Glutamatergic neuron (in vitro differentiated cells): ENCODE data around the gene FMN1. TPM values are rescaled to one million over a fixed set of nuclear protein-coding genes. Genes with fewer than 3 reads are reported as not detected.

Source experiments
- DNase-seq: peaks from one replicate; pipeline ENCODE4 v3.0.0; 2022
- H3K27ac Mint-ChIP-seq: one replicate; pipeline ENCODE4 v1.8.0; 2020; ENCODE audit warnings: mild to moderate bottlenecking, mixed read lengths, inconsistent platforms; ENCODE audit not compliant: unreplicated experiment
- H3K27me3 Mint-ChIP-seq: one replicate; pipeline ENCODE4 v1.8.0; 2020; ENCODE audit warnings: mild to moderate bottlenecking, moderate library complexity, mixed read lengths, inconsistent platforms; ENCODE audit not compliant: unreplicated experiment
- H3K36me3 Mint-ChIP-seq: one replicate; pipeline ENCODE4 v1.8.0; 2020; ENCODE audit warnings: mild to moderate bottlenecking, mixed read lengths, inconsistent platforms; ENCODE audit not compliant: unreplicated experiment
- H3K4me1 Mint-ChIP-seq: one replicate; pipeline ENCODE4 v1.8.0; 2020; ENCODE audit warnings: mild to moderate bottlenecking, low read depth, mixed read lengths, inconsistent platforms; ENCODE audit not compliant: unreplicated experiment
- H3K4me3 Mint-ChIP-seq: one replicate; pipeline ENCODE4 v1.8.0; 2020; ENCODE audit warnings: mild to moderate bottlenecking, mixed read lengths, inconsistent platforms; ENCODE audit not compliant: unreplicated experiment
- H3K9me3 Mint-ChIP-seq: one replicate; pipeline ENCODE4 v1.8.0; 2020; ENCODE audit warnings: mild to moderate bottlenecking, moderate library complexity, mixed read lengths, inconsistent platforms; ENCODE audit not compliant: unreplicated experiment
- CTCF ChIP-seq: fragments of 200-600 bp; sonication (generic); IDR thresholded peaks from one replicate; pipeline ENCODE4 v1.5.0; 2021; ENCODE audit not compliant: partially characterized antibody, unreplicated experiment
- total RNA-seq: library from RNA; stranded (reverse); fragmentation: NEBNext Ultra II Directional; extraction: Animal tissue kit (Norgen Biotek cat#: 25700); gene quantifications from one replicate; pipeline ENCODE4 v1.2.1, GENCODE V29; 2021; ENCODE audit not compliant: unreplicated experiment

The FMN1 gene
- total RNA-seq, 1 donor from 2014 or later: 1.1 TPM

DNA sequence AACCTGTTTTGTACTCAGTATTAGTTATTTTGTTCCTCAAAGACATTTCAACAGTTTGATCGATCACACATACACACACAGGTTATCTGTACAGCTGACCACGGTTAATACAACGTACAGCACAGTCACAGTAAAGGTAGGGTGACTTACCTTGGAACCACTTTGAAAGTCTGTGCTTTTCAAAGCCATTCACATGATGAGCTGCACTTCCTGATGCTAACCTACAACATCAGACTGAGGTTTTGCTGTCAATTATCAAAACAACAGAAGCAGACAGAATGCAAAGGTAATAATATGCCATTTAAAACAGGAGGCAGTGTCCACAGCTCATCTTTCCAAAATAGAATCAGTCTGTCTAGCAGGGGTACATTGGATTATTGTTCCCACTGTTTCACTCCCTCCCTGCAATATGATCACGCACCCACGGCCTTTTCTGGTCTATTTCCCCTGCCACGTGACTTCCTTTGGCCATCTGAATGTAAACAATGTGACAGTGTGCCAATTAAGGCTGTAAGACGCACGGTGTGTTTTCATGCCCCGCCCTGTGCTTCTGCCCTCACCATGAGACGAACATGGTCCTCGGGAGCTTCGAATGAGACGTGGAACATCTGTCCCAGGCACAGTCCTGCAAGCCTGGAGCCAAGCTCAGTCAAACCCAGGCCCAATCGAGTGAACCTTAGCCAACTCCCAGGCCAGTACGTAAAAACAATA is 102.4 kb downstream of the FMN1 start:
- no peak for DNase-seq
- TF ChIP-seq CTCF: no peak
- Mint-ChIP-seq H3K4me1 (peaks cover 14% of the 10 kb centered on the region), H3K36me3 (no peaks in the 10 kb centered on the region), H3K27ac (peak overlapping the region; percentile 64), H3K4me3 (no peak overlapping the region), H3K9me3 (no peaks in the 10 kb centered on the region), H3K27me3 (no peaks in the 10 kb centered on the region)

- no peaks in the 10 kb centered on the region for H3K27me3 Mint-ChIP-seq
- H3K27ac Mint-ChIP-seq: no peak overlapping the region
- peaks cover 14% of the 10 kb centered on the region for H3K4me1 Mint-ChIP-seq
- H3K36me3 Mint-ChIP-seq: no peaks in the 10 kb centered on the region
- no peak overlapping the region for H3K4me3 Mint-ChIP-seq
- H3K9me3 Mint-ChIP-seq: no peaks in the 10 kb centered on the region
- no peak for DNase-seq
- TF ChIP-seq CTCF: no peak
Observed at GRCh38 chr15:33089878-33090757, 104.4 kb downstream of the FMN1 start.

- H3K4me3 Mint-ChIP-seq: no peak overlapping the region
- H3K27me3 Mint-ChIP-seq: no peaks in the 10 kb centered on the region
- no peaks in the 10 kb centered on the region for H3K9me3 Mint-ChIP-seq
Observed at GRCh38 chr15:33089165-33089877, 105.2 kb downstream of the FMN1 start.

GRCh38 chr15:33086500-33087121 is 107.9 kb downstream of the FMN1 start:
- DNase-seq: no peak
- H3K4me1 Mint-ChIP-seq: no peaks in the 10 kb centered on the region

More at GRCh38 chr15:33089165-33089877, 105.2 kb downstream of the FMN1 start:
- DNase-seq: no peak
- no peak for TF ChIP-seq CTCF
- H3K36me3 Mint-ChIP-seq: no peaks in the 10 kb centered on the region
- H3K4me1 Mint-ChIP-seq: peaks cover 14% of the 10 kb centered on the region
- no peak overlapping the region for H3K27ac Mint-ChIP-seq

More at GRCh38 chr15:33086500-33087121, 107.9 kb downstream of the FMN1 start:
- no peaks in the 10 kb centered on the region for H3K9me3 Mint-ChIP-seq
- H3K27me3 Mint-ChIP-seq: no peaks in the 10 kb centered on the region
- H3K36me3 Mint-ChIP-seq: no peaks in the 10 kb centered on the region
- no peak for TF ChIP-seq CTCF
- H3K27ac Mint-ChIP-seq: no peak overlapping the region
- H3K4me3 Mint-ChIP-seq: no peak overlapping the region
